ENCODE measurements around the gene SERPINE2.

- no peak for TF ChIP-seq EZH2phosphoT487 (IDR thresholded peaks at IDR 0.05; ENCODE audit: insufficient read depth, low read depth)
- no peak for TF ChIP-seq EZH2 (IDR thresholded peaks at IDR 0.05; ENCODE audit: insufficient read depth, poor library complexity, severe bottlenecking)
Measured at GRCh38 chr2:224072541-224073188, 33.6 kb upstream of the SERPINE2 start.

All from GM23248 (cell line).